CD4-positive, alpha-beta T cell treated with Interleukin-17A for 1 hour (primary cell): Measurements from ENCODE around the gene ANKIB1.
"Not testable (repeated sequence)": the region's sequence is repeated elsewhere in the genome, so short reads cannot be mapped to it uniquely, and the experiment has no call there.

Experiments
- DNase-seq: peaks from one replicate; pipeline ENCODE4 v3.0.0-alpha.2; 2020

Gene ANKIB1

DNA sequence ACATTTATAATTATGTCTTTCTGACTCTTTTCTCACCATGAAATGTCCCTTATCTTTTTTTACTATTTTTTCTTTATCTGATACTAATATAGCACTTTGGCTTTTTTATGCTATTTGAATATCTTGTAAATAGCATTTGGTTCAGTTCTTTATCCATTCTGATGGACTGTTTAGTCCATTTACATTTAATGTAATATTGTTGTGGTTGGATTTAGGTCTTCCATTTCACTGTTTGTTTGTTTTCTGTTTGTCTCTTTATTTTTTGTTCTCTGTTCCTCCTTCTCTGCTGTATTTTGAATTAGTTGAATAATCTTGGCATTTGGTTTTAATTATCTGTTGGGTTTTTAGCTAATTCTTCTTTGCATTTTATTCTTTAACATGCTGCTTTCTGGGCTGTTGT lies 89.8 kb downstream of the ANKIB1 start:
- no peak for DNase-seq

DNA sequence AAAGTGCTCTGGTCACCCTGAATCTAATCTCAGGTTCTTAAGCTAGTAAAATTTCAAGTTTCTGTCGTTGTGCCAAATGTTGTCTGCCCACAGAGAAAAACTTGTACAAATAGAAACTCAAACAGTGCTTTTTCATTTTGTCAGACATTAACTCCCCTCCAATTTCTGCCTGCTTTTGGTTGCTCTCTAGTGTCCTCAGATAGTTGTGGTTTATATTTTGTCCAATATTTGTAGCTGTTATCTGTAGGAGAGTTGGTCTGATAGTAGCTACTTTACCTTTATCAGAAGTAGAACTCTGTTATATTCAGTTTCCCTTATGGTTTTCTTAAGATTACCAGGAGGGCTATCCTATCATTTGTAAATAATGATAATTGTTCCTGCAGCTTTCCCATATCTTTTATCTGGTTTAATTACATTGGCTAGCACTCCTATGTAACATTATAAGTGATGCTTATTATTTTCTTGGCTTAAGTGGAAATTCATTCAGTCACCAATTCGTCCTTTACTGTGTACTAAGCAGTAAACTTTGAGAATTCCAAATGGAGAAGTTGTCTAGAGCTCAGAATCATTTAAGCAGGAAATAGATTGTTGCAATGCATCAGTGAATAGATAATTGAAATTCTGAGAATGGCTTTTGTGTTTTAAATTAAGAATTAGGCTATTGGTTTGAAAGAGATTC lies 91.0 kb downstream of the ANKIB1 start:
- no peak for DNase-seq

DNA sequence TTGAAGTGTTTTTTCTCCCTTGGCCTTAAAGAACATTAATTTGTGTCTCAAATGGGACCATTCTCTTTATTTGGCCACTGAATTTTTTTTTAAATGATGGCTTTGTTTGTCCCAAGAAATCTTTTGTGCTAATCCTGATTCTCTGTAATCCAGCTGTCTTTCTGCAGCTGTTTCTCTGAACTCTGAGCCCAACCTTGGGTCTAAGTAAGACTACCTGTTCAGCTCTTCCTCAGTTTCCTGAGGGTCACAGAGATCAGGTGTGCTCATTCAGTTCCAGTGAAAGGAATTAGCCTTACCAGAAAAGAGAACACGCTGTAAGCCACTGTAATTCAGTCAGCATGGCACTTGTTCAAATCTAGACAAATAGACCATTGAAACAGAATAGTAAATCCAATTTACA lies 94.2 kb downstream of the ANKIB1 start:
- DNase-seq = no peak

DNA sequence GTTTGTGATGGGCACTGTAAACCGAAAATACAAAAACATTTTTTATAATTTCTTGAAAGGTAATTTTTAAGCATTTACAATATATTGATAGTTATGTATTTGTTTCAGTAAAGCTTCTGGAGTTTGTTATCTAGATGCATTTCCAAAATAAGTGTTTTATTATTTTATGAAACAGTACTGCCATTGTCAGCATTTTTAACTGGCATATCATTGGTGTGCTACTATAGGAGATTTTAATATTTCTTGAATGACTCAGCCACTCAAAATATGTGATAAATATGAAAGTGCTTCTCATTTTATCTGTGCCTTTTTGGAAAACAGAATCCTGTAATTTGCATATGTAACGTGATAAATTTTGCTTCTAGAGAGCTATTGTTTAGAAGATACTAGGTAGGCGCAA lies 97.9 kb downstream of the ANKIB1 start:
- no peak for DNase-seq

DNA sequence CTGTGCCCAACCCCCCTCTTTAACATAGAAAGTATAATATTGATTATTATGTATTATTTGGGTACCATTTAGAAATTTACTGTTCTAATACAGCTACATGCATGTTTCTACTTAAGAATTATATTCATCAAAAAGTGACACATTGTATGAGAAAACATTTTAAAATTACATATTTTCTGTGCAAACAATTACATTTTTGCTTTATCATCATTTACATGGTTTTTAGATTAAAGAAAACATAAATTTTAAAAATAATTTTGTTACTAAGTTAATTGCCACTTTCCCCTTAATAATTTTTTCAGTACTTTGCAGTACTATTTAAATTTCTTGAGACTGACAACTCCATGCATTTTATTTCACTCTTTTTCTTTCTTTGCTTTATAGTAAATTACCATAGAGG lies 106.2 kb downstream of the ANKIB1 start:
- DNase-seq = no peak

DNA sequence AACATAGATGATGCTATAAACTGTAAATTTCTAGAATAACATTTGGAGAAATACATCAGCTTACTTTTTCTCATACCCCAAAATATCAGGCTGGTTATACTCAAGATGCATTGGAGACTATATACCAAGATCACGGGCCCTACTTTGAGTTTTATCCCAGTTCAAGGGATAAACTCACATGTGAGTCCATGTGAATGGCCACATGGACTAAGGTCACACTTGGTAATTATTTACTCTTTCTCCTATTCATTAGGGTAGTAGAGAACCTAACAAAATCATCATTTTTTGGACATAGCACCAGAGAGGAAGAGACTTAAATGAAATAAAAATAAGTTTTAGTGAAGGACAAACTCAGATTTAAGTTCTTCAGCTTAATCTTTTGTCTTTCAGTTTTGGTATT lies 108.4 kb downstream of the ANKIB1 start:
- no peak for DNase-seq

DNA sequence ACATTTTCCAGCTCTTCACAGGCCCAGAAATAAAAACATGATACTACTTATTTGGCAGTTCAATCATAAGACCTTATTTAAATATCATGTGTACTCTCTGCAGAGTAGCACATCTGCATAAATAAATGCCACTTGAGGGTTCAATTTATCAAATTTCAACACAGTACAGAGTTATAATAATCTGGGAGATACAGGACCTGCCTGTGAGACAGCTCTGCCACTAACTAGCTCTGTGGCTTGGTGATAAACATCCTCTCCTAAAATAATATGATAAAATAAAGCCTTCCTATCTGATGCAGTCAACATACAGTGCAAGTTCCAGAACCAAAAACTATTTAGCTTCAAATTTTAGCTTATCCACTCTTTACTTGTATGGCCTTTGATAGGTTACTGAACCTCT lies 110.6 kb downstream of the ANKIB1 start:
- DNase-seq = no peak

DNA sequence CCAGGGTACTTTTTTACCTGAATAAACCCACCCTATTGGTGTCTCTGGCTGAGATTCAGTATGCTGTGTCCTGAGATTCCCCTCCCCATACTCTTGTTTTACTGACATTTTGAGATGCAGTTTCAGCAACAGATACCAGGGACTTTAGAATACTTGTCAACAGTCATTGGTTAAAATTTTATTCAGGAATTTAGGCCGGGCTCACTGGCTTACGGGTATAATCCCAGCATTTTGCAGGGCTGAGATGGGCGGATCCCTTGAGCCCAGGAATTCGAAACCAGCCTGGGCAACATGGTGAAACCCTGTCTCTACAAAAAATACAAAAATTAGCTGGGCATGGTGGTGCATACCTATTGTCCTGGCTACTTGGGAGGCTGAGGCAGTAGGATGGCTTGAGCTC lies 111.5 kb downstream of the ANKIB1 start:
- DNase-seq = no peak

DNA sequence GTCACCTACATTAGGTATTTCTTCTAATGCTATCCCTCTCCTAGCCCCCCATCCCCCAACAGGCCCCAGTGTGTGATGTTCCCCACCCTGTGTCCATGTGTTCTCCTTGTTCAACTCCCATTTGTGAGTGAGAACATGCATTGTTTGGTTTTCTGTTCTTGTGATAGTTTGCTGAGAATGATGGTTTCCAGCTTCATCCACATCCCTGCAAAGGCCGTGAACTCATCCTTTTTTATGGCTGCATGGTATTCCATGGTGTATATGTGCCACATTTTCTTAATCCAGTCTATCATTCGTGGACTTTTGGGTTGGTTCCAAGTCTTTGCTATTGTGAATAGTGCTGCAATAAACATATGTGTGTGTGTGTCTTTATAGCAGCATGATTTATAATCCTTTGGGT lies 113.4 kb downstream of the ANKIB1 start:
- DNase-seq = not testable (repeated sequence)

DNA sequence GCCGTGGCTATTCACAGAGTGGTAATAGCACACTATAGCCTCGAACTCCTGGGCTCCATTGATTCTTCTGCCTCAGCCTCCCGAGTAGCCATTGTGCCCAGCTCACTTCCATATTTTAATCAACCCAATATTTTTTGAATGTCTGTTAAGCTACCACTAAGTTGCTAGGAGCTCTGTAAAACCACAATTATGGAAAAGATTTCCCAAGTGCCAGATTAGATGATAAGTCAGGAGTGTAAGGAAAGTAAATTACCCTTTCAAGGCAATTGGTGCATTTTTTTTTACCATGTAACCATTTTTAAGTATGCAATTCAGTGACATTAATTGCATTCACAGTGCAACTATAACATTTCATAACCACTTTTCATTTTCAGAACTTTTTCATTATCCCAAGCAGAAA lies 114.0 kb downstream of the ANKIB1 start:
- DNase-seq = no peak

DNA sequence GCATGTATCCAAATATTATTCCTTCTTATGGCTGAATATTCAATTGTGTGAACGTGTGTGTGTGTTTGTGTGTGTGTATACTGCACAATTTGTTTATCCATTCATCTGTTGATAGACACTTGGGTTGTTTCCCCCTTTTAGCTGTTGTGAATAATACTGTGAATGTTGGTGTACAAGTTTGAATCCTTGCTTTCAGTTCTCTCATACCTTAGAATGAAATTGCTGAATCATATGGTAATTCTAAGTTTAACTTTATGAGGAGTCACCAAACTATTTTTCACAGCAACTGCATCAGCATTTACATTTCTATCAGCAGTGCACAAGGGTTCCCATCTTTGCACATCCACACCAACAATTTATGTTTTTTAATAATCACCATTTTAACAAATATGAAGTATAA lies 114.6 kb downstream of the ANKIB1 start:
- DNase-seq = no peak

DNA sequence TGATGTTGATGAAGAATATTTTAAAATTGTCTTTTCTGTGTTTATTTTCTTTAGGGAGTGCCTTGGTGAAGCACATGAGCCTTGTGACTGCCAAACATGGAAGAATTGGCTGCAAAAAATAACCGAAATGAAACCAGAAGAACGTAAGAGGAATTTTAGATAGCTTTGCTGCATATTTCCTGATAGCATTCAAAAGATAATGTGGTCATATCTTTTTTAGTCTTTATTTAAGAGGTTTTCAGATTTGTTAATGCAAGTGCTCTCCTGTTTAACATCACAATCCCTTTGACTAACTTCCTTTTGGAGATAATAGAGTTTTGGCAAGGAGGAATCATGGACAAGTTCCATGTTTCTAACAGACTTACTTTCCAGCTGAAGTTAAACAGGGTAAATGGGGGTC lies 116.4 kb downstream of the ANKIB1 start:
- DNase-seq = no peak

DNA sequence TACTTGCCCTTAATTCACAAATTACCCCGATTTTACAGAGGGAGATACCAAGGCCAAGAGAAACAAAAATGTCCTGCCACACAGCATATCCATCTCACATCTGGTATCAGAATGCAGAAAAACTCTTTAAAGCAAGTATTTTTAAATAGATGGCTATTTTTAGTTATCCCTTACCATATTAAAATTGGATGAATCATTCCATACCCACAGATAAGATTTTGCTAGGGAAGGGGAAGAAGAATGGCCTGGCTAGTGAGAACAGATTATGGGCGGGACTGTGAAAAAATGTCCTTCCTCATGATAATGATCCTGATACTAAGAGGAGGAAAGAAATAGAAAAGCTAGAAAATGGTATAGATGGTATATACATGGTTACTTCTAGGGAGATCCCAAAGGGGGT lies 121.0 kb downstream of the ANKIB1 start:
- no peak for DNase-seq

DNA sequence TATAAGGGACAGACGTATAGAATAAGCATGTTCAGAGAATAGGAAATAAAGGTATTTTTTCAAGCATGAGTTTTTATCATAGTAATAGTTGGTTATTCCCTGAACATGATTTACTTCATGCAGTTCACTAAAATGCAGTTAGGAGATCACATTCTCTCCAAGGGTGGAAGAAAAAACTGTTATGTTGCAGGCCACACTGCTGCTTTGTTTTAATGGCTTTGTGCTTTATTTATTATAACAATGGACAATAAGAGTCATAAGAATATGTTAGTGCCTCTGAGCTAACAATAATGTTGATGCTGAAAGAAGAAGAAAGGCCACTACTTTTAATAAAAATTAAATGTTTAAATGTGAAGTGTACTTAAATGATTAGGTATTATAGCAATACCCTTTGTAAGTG lies 123.0 kb downstream of the ANKIB1 start:
- no peak for DNase-seq

DNA sequence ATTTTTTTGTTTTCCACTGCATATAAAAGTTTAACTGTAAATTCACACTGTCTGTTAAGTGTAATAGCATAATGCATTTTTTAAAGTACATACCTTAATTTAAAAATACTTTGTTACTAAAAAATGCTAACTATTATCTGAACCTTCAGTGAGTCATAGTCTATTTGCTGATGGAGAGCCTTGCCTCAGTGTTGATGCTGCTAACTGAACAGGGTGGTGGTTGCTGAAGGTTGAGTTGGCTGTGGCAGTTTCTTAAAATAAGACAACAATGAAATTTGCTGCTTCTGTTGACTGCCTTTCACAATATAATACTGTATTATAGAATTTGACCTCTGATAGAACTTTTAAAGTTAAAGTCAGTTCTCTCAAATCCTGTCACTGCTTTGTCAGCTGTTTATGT lies 129.2 kb downstream of the ANKIB1 start:
- no peak for DNase-seq

DNA sequence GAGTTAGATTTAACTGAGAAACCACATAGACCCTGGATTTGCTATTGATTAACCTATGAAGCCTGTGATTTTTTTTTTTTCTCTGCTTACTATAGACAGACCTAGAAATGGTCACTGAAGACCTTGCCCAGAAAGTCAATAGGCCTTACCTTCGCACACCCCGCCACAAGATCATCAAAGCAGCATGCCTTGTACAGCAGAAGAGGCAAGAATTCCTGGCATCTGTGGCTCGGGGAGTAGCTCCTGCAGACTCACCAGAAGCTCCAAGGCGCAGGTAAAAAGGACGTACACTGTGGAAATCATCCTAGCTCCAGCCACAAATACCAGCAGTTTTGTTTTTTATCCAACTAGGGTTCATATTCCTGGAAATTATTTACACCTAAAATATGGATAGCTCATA lies 145.3 kb downstream of the ANKIB1 start:
- no peak for DNase-seq

DNA sequence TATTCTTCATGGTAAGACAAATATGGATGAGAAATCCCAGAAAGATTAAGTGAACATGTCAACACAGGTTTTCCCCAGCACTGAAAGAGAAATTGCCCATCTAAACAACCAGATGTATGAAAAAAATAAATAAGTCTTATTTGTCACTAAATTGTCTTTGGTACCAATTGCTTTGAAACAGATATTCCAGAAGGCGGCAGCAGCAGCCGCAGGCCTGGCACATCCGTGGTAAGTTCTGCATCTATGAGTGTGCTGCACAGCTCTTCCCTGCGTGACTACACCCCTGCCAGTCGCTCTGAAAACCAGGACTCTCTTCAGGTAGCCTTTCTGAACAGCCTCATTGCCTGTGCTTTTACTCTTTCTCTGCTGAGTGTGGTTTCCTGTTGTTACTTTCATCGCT lies 151.8 kb downstream of the ANKIB1 start:
- no peak for DNase-seq

DNA sequence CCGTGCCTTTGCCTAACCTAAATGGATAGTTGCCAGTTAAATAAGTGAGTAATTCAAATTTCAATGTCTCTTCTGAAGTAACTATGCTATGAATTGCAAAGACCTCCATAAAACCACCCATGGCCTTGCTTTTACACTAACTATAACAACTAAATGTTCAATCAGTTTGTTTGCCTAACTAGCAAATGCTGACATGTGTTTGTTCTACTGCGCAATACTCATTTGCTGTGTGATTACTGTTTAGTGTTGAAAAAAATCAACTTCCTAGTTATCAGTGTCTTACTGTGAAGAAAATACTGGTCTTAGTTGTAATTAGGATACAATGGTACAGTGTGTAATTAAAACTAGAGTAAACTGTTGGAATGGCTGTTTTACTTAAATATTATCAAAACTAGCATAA lies 154.2 kb downstream of the ANKIB1 start:
- no peak for DNase-seq

DNA sequence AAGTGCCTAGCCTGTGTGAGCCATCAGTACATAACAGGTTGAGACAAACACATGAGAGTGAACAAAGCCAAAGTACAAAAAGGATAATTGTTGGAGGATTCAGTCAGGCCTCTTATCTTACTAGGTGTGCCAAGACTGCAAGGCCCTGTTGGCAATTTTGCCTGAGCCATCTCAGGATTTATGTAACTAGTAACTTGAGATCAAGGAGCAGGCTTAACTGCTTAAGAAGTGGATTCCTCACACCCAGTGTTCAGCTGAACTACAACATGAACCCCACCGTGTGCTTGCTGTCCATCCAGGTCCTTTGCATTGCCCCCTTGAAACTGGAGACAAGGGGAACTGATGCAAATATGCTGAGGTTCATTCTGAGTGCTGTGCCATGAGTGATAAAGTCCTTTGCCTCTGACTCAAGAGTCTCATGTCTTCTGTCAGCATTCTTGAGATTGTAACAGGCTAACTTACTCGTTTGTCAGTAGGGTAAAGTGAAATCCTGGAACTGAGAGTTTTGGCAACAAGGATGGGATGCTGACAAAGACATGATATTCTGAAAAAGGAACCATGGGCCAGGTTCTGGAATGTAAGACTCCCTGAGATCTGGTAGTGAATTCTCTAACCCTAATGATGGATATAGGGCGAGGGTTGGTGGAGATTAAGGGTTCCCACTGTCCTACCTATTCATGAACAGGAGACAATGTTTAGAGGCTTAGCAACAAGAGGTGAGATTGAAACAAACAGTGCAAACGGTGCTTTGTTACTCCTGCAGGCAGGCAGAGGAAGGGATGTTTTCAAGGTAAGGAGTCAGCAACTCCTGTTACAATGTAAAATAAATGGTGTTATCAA lies 157.4 kb downstream of the ANKIB1 start:
- no peak for DNase-seq

DNA sequence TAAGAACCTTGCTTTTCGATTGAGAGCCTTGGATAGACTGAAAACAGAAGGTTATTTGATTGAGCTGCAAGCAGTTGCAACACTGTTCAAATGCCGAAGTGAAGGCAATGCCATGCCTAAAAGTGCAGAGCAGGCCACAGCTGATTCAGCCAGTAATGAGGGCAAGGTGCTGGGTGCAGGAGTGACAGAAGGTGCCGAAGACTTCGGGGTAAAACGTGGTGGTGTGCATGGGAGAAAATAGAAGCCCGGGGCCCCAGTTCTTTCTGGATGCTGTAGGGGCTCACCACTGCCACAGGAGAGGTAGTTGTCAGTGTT lies 157.9 kb downstream of the ANKIB1 start:
- DNase-seq = no peak

DNA sequence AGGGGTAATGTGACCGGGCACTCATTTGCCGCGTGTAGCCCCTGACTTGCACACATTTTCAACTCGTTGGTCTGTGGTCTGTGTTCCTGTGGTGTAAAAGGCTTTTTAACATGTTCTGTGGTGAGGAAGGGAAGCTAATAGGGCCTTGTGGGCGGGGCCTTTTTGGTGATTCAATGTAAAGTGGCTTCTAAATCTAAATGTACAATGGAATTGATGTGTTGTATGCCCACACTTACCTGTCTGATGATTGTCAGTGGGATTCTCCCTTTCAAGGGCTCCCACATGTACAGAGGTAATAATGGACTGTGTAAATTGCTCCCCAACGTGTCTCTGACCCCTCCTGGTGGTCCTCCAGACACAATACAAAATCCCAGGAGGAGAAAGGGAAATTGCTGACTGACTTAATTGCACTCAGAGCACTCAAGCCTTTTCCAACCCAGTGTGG lies 158.4 kb downstream of the ANKIB1 start:
- peak; percentile 36 for DNase-seq

DNA sequence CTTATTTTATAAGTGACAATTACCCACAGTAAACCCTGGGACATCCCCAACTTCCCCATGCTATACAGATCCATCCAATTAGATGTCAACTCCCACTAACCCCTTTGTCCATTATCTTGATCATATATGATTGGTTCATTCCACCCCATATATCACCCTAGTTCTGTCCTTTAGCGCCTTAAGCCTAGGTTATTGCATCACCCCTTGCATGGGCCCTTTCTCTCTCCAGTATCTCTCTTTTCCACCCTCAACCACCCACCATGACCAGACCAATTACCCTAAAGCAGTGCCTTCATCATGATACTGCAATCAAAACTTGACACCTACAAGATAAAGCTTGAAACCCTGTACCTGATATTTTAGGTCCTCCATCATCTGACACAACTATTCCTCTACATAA lies 163.6 kb downstream of the ANKIB1 start:
- DNase-seq = no peak

DNA sequence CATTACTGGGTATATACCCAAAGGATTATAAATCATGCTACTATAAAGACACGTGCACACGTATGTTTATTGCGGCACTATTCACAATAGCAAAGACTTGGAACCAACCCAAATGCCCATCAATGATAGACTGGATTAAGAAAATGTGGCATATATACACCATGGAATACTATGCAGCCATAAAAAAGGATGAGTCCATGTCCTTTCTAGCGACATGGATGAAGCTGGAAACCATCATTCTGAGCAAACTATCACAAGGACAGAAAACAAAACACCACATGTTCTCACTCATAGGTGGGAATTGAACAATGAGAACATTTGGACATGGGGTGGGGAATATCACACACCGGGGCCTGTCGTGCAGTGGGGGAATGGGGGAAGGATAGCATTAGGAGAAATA lies 164.4 kb downstream of the ANKIB1 start:
- not testable (repeated sequence) for DNase-seq

DNA sequence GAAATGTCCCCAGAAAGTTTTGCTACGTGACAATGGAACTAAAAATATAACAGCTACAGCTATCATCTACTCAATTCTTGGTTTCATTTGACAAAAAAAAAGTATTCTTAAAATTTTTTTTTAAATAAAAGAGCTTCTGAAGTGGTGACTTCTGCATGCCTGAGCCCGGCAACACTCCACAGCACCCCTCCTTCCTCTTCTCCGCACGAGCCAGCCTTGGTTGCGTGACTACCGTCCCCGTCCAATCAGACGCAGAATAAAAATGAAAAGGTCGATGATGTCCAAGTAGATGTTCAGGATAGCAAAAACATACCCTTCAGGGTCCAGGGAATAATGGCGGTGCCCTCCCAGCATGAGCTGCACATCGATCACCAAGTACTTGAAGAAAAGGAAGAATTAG lies 167.0 kb downstream of the ANKIB1 start:
- DNase-seq = no peak

DNA sequence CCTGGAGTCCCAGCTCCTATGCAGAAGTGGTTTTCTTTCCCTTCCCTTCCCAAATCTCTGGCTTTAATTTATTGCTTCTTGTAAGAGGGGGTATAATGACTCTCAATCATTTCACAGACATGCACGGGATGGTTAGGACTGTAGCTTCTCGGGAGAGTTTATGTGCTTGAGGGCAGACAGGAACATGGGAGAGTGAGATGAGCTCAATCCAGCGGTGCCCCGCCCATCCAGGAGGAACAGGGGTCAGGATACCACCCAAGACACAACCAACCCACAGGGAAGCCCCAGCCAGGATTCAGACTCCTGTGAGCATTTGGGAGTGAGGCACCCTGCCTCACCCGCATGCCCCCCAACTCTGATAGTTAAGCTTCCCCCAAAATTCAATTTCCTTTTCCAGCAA lies 167.8 kb downstream of the ANKIB1 start:
- no peak for DNase-seq
